ENCODE measurements around the gene STXBP6. TPM values are rescaled to one million over a fixed set of nuclear protein-coding genes. Genes with fewer than 3 reads are reported as not detected.

STXBP6 gene
- total RNA-seq, 4 donors from 2014 or later, result 7.1 to 16.8 (median 8.9) TPM

DNA sequence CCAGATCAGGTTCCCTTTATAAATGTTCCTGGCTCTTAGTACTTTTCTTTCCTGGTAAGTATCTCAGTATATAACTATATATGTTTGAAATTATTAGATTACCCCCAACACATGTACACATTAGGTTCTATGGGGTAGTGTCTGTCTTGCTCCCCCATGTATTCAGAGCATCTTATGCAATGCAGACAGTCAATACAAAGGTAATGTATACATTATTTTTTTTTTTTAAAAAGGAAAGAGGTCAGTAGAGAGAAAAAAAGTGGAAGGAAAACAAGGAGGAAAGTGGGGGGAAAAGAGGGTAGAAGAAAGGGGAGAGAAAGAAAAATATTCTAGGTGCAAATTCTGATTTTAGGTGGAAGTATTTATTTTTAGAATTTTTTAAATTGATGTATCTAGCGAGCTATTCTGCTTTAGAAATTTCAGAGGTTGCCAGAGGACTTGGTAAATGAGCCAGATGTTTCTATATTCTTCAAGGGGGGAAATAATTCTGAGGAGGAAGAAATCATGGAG lies 157.9 kb downstream of the STXBP6 start:
- H3K4me1 ChIP-seq, result no peaks in the 10 kb centered on the region
- no peaks in the 10 kb centered on the region for H3K27me3 ChIP-seq
- H3K4me3 ChIP-seq, result no peak overlapping the region
- H3K27ac ChIP-seq, result no peak overlapping the region
- in situ Hi-C loops (cut with MboI; ENCODE audit: low pct_ligation_motif_present in 1 of 4, low pct_unique_long_range_greater_than_20kb in 1 of 4, low sequenced_read_pairs in 3 of 4), result no loop called here
- H3K9me3 ChIP-seq, result peaks cover 0 to 7% of the 10 kb centered on the region in 2 donors
- H3K36me3 ChIP-seq, result no peaks in the 10 kb centered on the region
- TF ChIP-seq POLR2A (IDR thresholded peaks at IDR 0.05), result no peak
- no peak for TF ChIP-seq POLR2AphosphoS5 (IDR thresholded peaks at IDR 0.05)
- TF ChIP-seq EP300 (IDR thresholded peaks at IDR 0.05; ENCODE audit: low read depth), result no peak
- TF ChIP-seq, protein P1, sequence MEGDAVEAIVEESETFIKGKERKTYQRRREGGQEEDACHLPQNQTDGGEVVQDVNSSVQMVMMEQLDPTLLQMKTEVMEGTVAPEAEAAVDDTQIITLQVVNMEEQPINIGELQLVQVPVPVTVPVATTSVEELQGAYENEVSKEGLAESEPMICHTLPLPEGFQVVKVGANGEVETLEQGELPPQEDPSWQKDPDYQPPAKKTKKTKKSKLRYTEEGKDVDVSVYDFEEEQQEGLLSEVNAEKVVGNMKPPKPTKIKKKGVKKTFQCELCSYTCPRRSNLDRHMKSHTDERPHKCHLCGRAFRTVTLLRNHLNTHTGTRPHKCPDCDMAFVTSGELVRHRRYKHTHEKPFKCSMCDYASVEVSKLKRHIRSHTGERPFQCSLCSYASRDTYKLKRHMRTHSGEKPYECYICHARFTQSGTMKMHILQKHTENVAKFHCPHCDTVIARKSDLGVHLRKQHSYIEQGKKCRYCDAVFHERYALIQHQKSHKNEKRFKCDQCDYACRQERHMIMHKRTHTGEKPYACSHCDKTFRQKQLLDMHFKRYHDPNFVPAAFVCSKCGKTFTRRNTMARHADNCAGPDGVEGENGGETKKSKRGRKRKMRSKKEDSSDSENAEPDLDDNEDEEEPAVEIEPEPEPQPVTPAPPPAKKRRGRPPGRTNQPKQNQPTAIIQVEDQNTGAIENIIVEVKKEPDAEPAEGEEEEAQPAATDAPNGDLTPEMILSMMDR (IDR thresholded peaks at IDR 0.05), result no peak
- intact Hi-C loops (cut with DNase I; ENCODE audit: low total_unique reads), result no loop called here
- no peak for DNase-seq
- 78 to 79% methylated on average over 1 of the region's 1 CpG for WGBS, 2 donors (ENCODE audit: low coverage in 1 of 2)

DNA sequence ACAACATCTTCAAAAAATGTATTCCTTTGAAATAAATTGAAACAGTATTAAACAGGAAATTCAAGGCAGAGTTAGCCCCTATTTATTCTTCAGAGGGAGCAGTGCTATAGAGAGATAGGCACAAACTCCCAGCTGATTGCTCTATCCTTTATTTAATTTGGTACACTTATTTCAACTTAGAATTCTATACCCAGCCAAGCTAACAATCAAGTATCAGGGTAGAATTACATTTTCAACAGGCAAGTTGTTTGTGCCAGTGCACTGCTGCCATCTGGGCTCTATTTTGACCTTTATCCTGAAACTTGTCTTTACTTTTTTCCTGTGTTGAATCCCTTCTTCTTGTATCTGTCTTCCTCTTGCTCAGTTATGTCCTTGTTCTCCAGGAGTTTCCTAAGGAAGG lies 159.2 kb downstream of the STXBP6 start:
- TF ChIP-seq POLR2AphosphoS5 (IDR thresholded peaks at IDR 0.05), result no peak
- TF ChIP-seq POLR2A (IDR thresholded peaks at IDR 0.05), result no peak
- TF ChIP-seq, protein P1 (IDR thresholded peaks at IDR 0.05), result no peak
- TF ChIP-seq EP300 (IDR thresholded peaks at IDR 0.05; ENCODE audit: low read depth), result no peak
- no peaks in the 10 kb centered on the region for H3K4me1 ChIP-seq
- no peak overlapping the region for H3K4me3 ChIP-seq
- peaks cover 0 to 7% of the 10 kb centered on the region in 2 donors for H3K9me3 ChIP-seq
- H3K27me3 ChIP-seq, result no peaks in the 10 kb centered on the region
- intact Hi-C loops (cut with DNase I; ENCODE audit: low total_unique reads), result no loop called here
- in situ Hi-C loops (cut with MboI; ENCODE audit: low pct_ligation_motif_present in 1 of 4, low pct_unique_long_range_greater_than_20kb in 1 of 4, low sequenced_read_pairs in 3 of 4), result no loop called here
- H3K27ac ChIP-seq, result no peak overlapping the region
- H3K36me3 ChIP-seq, result no peaks in the 10 kb centered on the region
- DNase-seq, result no peak

DNA sequence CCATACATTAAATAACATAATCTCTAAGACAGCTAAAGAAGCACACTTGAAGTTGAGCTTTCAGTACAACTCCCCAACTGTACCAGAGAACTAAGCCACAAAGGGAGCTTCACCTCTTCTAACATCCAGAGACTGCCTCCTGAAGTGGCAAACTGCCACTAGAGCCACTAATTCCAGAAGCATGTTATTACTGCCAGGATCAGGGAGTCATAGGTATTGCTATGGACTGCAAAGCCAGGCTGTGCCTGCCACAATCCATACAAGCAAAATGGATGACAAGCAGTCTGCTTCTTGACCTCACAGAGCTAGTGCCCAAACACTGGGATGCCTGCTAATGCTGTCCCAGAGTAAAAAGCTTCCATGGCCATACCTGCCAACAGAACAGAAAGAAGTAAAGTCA lies 160.1 kb downstream of the STXBP6 start:
- no peak for DNase-seq
- H3K4me3 ChIP-seq, result no peak overlapping the region
- TF ChIP-seq POLR2A (IDR thresholded peaks at IDR 0.05) (no peak), EP300 (IDR thresholded peaks at IDR 0.05; ENCODE audit: low read depth) (no peak), POLR2AphosphoS5 (IDR thresholded peaks at IDR 0.05) (no peak)
- TF ChIP-seq, protein P1 (IDR thresholded peaks at IDR 0.05), result no peak
- peaks cover 0 to 7% of the 10 kb centered on the region in 2 donors for H3K9me3 ChIP-seq
- intact Hi-C loops (cut with DNase I; ENCODE audit: low total_unique reads) (no loop called here), in situ Hi-C loops (cut with MboI; ENCODE audit: low pct_ligation_motif_present in 1 of 4, low pct_unique_long_range_greater_than_20kb in 1 of 4, low sequenced_read_pairs in 3 of 4) (no loop called here)
- H3K4me1 ChIP-seq, result no peaks in the 10 kb centered on the region
- H3K36me3 ChIP-seq, result no peaks in the 10 kb centered on the region
- no peak overlapping the region for H3K27ac ChIP-seq
- H3K27me3 ChIP-seq, result no peaks in the 10 kb centered on the region

DNA sequence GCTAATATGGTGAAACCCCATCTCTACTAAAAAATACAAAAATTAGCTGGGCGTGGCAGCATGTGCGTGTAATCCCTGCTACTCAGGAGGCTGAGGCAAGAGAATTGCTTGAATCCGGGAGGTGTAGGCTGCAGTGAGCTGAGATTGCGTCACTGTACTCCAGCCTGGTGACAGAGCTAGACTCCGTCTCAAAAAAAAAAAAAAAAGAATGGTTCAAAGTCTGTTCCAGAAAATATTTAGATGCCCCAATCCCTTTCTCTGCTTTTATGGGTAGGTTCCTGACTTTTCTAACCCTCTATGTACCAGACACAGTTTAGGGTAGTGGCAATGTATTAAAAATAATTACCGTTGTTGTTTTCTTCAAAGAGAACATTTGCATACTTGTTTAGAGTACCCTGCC lies 161.4 kb downstream of the STXBP6 start:
- in situ Hi-C loops (cut with MboI; ENCODE audit: low pct_ligation_motif_present in 1 of 4, low pct_unique_long_range_greater_than_20kb in 1 of 4, low sequenced_read_pairs in 3 of 4), result no loop called here
- 73 to 80% methylated on average over 5 to 6 of the region's 6 CpGs for WGBS, 2 donors (ENCODE audit: low coverage in 1 of 2)
- DNase-seq, result no peak
- H3K9me3 ChIP-seq, result peaks cover 0 to 7% of the 10 kb centered on the region in 2 donors
- H3K36me3 ChIP-seq, result no peaks in the 10 kb centered on the region
- no peaks in the 10 kb centered on the region for H3K4me1 ChIP-seq
- H3K27me3 ChIP-seq, result no peaks in the 10 kb centered on the region
- no peak overlapping the region for H3K4me3 ChIP-seq
- no peak for TF ChIP-seq EP300 (IDR thresholded peaks at IDR 0.05; ENCODE audit: low read depth)
- TF ChIP-seq, protein P1 (IDR thresholded peaks at IDR 0.05), result no peak
- TF ChIP-seq POLR2A (IDR thresholded peaks at IDR 0.05), result no peak
- TF ChIP-seq POLR2AphosphoS5 (IDR thresholded peaks at IDR 0.05), result no peak
- intact Hi-C loops (cut with DNase I; ENCODE audit: low total_unique reads), result no loop called here
- no peak overlapping the region for H3K27ac ChIP-seq
